Smooth muscle cell (in vitro differentiated cells): ENCODE results near the gene GATA2. TPM values are rescaled to one million over a fixed set of nuclear protein-coding genes. Genes with fewer than 3 reads are reported as not detected.

Source experiments
- DNase-seq: peaks from one replicate; lab custom pipeline; 2025; ENCODE audit not compliant: unreplicated experiment; lab: John Stamatoyannopoulos, UW
- H2AFZ ChIP-seq: fragments of 200-600 bp; sonication (generic); 2 replicates; pipeline ENCODE4 v1.6.0; 2016; ENCODE audit warnings: antibody characterized with exemption, low read depth, mild to moderate bottlenecking
- H3F3A ChIP-seq: fragments of 200-600 bp; sonication (generic); 2 replicates; pipeline ENCODE4 v1.6.0; 2017; ENCODE audit warnings: antibody characterized with exemption, low read depth
- H3K27ac ChIP-seq: fragments of 200-600 bp; sonication (generic); 2 replicates; pipeline ENCODE4 v1.5.1; 2016; ENCODE audit warnings: low read depth, mild to moderate bottlenecking
- H3K27me3 ChIP-seq: fragments of 200-600 bp; sonication (generic); 2 replicates; pipeline ENCODE4 v1.6.1; 2016; ENCODE audit warnings: low read depth, mild to moderate bottlenecking
- H3K36me3 ChIP-seq: fragments of 200-600 bp; sonication (generic); 2 replicates; pipeline ENCODE4 v1.5.1; 2016; ENCODE audit warnings: low read depth
- H3K4me1 ChIP-seq: fragments of 200-600 bp; sonication (generic); 2 replicates; pipeline ENCODE4 v1.5.1; 2016; ENCODE audit warnings: low read depth
- H3K4me2 ChIP-seq: fragments of 200-600 bp; sonication (generic); 2 replicates; pipeline ENCODE4 v1.6.0; 2016; ENCODE audit warnings: mild to moderate bottlenecking
- H3K4me3 ChIP-seq: fragments of 200-600 bp; sonication (generic); 2 replicates; pipeline ENCODE4 v1.5.1; 2016; ENCODE audit warnings: mild to moderate bottlenecking
- H3K79me2 ChIP-seq: fragments of 200-600 bp; sonication (generic); 2 replicates; pipeline ENCODE4 v1.6.0; 2016; ENCODE audit warnings: low read depth, mild to moderate bottlenecking
- H3K9ac ChIP-seq: fragments of 200-600 bp; sonication (generic); 2 replicates; pipeline ENCODE4 v1.6.0; 2016; ENCODE audit warnings: low read depth
- H3K9me3 ChIP-seq: fragments of 200-600 bp; sonication (generic); replicated peaks from 2 replicates; pipeline ENCODE4 v1.5.1; 2016; ENCODE audit warnings: low read depth
- H4K20me1 ChIP-seq: fragments of 200-600 bp; sonication (generic); 2 replicates; pipeline ENCODE4 v1.6.0; 2016; ENCODE audit warnings: low read depth
- CTCF ChIP-seq: fragments of 200-600 bp; sonication (generic); IDR thresholded peaks from 2 replicates; pipeline ENCODE4 v1.5.1; 2017; ENCODE audit warnings: borderline replicate concordance, mild to moderate bottlenecking, antibody characterized with exemption; ENCODE audit not compliant: insufficient read depth, poor library complexity, severe bottlenecking
- WGBS: methylation state at CpG from one replicate; pipeline ENCODE4 v1.1.7; 2016; ENCODE audit warnings: low lambda C conversion rate; 5-methylcytosine and 5-hydroxymethylcytosine counted together
- polyA plus RNA-seq: library from polyadenylated mRNA; unstranded; fragments of >200 nt; fragmentation: Nextera tagmentation; extraction: Ambion mirVana; gene quantifications from 2 replicates; pipeline ENCODE4 v1.2.1, GENCODE V29; 2016
- total RNA-seq: library from RNA; depleted of rRNA; stranded (reverse); fragments of >200 nt; gene quantifications from 2 replicates; pipeline ENCODE4 v1.2.3, GENCODE V29; 2014

GATA2 gene
- total and polyA plus RNA-seq, 2 experiments from 2014 or later, result 5.8 to 6.8 TPM

GRCh38 chr3:128488991-128489673 lies 3.9 kb downstream of the GATA2 start:
- Histone ChIP-seq H3K9ac (peak overlapping the region; percentile 87), H3K27me3 (peaks cover 47% of the 10 kb centered on the region)

GRCh38 chr3:128488636-128488990 lies 4.4 kb downstream of the GATA2 start:
- no peak for TF ChIP-seq CTCF
- Histone ChIP-seq H3K27ac (peak overlapping the region; percentile 38), H4K20me1 (peaks cover 46% of the 10 kb centered on the region), H3F3A (peaks cover 9% of the 10 kb centered on the region), H3K36me3 (no peaks in the 10 kb centered on the region), H2AFZ (peak overlapping the region; percentile 99), H3K79me2 (peaks cover 9% of the 10 kb centered on the region), H3K9ac (peak overlapping the region; percentile 87), H3K4me2 (peak overlapping the region; percentile 97), H3K9me3 (no peaks in the 10 kb centered on the region), H3K4me3 (peak overlapping the region; percentile 79), H3K27me3 (peaks cover 42% of the 10 kb centered on the region), H3K4me1 (peaks cover 62% of the 10 kb centered on the region)
- WGBS, result 2% methylated on average over 20 of the region's 21 CpGs
- no peak for DNase-seq

More at GRCh38 chr3:128488991-128489673, 3.9 kb downstream of the GATA2 start:
- Histone ChIP-seq H3K4me3 (peak overlapping the region; percentile 79), H3K36me3 (no peaks in the 10 kb centered on the region), H3F3A (peaks cover 7% of the 10 kb centered on the region), H3K79me2 (peaks cover 9% of the 10 kb centered on the region), H3K4me2 (peak overlapping the region; percentile 97), H3K27ac (peak overlapping the region; percentile 38), H4K20me1 (peaks cover 51% of the 10 kb centered on the region), H3K9me3 (no peaks in the 10 kb centered on the region), H2AFZ (peak overlapping the region; percentile 99), H3K4me1 (peaks cover 56% of the 10 kb centered on the region)
- peak; percentile 28 for DNase-seq
- no peak for TF ChIP-seq CTCF
- WGBS, result under 1% methylated on average over 64 of the region's 71 CpGs

GRCh38 chr3:128487813-128488635 lies 5.0 kb downstream of the GATA2 start:
- Histone ChIP-seq H3K9me3 (no peaks in the 10 kb centered on the region), H3K27me3 (peaks cover 36% of the 10 kb centered on the region), H3K9ac (peak overlapping the region; percentile 32), H2AFZ (peak overlapping the region; percentile 99), H3K4me3 (peak overlapping the region; percentile 79), H3K4me2 (peak overlapping the region; percentile 97), H4K20me1 (peaks cover 40% of the 10 kb centered on the region), H3K36me3 (no peaks in the 10 kb centered on the region), H3K79me2 (peaks cover 9% of the 10 kb centered on the region), H3K27ac (no peak overlapping the region), H3F3A (peaks cover 9% of the 10 kb centered on the region), H3K4me1 (peaks cover 67% of the 10 kb centered on the region)
- no peak for TF ChIP-seq CTCF
- peak; percentile 69 for DNase-seq
- 2% methylated on average over 51 of the region's 68 CpGs for WGBS
